Activated CD4-positive, alpha-beta T cell treated with anti-CD3 and anti-CD28 coated beads for 48 hours (primary cell): ENCODE measurements around the gene B3GLCT.

ENCODE experiments used
- DNase-seq: peaks from one replicate; pipeline ENCODE4 v3.0.0-alpha.2; 2020

B3GLCT gene

DNA sequence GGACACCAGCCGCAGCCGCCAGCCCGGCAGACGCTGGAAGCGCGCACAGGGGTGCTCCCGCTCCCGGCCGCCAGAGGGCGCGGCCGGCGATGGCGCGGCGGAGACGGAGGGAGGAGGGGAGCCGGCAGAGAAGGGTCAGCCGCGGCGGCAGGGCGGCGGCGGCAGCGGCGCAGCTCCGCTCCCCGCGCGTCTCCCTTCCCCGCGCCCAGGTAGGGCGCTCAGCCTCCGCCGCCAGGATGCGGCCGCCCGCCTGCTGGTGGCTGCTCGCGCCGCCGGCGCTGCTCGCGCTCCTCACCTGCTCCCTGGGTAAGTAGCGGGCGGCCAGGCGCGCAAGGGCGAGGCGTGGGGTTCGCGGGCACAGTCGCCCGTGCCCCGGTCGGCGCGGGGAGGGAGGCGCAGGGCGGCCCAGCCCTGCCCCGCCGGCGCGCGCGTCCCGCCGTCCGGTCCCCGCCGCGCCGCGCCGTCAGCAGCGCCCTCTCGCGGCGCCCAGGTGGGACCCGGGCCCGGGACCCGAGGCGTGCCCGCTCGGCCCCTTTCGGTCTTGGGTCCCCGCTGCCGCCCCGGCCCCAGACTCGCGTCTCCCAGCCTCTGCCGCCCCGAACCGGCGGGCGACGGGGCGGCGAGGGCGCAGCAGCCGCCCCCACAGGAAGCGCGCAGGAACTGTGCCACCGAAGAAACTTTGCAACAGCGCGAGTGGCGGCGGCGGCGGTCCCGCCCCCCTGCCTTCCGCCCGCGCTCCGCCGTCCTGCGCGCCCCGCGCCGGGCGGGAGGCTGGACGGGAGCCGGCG is at the start of gene B3GLCT:
TSS of gene B3GLCT (plus strand) at position 127 of the 788 bp plus-strand sequence. CDS start at position 237, 110 bp downstream.
- DNase-seq = peak; percentile 83

DNA sequence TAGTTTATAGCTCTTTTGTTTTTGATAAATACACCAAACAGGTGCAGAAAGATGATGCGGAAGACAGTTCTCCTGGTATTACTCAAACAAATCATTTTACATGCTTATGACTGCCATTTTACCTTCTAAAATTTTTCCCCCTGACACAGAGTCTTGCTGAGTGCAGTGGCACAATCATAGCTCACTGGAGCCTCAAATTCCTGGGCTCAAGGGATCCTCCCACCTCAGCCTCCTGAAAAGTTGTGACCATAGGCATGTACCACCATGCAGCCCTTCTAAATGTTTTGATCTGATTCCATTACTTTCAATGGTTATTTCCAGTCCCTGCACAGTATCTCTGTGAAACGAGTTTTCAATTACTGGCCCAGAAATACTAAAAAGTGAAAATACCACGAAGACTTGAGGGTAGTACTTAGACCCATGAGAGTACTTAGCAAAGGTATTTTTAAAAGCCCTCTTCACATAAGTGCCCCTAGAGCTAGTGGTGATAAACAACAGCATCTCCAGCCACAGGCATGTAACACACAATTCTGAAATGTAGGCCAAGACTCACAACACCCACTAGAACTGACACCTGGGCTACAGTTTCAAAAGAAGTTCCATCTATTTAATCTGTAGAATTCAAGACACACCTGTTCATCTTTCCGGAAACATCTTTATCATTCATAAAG is 49.3 kb upstream of the B3GLCT start:
- DNase-seq = no peak

DNA sequence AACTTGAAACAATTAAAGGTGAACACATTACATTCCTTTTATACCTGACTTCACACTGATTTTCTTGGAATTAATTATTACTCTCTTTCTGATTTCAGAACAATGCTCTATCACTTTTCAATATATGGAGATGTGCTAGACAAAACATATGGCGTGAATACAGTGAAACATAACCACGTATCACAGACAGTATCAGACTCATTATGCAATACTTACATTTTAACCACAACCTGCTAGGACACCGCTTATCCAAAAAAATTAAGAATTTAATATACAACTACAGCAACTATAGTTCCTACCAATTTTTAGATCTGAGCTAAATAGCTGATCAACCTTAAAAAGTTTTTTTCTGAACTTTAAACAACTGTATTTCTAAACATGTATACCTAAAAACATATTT is 47.9 kb upstream of the B3GLCT start:
- DNase-seq = no peak

DNA sequence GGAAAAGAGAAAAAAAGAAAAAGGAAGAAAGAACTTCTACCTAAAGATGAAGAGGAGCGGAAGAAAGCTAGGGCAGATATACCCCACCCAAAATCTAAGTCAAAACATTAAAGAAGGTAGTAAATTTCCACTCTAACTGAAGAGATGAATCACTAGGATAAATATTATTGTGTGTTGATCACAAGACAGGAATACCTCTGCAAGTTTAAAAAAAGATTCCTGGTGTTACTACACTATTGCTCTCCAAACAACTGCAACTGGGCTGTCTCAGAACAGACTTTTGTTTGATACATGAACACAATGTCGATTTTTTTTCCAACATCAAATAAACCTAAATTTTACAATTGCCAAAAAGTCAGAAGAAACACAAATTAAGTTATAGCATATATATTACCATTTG is 44.8 kb upstream of the B3GLCT start:
- no peak for DNase-seq

DNA sequence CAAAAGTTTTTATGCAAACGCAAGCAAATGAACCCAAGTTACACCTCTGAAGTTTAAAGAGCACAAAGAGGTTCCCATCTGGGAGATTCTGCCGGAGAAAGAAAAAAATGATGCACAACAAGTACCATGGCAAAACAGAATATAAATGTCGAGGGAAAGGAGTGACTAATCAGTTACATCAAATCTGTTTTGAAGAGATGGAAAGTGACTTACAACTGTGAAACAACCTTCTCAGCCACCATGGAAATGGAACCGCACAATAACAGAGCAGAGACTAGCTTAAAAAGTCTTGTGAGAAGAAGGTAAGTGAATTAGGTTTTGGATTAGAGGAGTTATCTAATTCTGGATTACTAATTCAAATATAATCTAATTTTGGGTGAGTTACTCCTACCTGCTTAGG is 40.5 kb upstream of the B3GLCT start:
- no peak for DNase-seq

DNA sequence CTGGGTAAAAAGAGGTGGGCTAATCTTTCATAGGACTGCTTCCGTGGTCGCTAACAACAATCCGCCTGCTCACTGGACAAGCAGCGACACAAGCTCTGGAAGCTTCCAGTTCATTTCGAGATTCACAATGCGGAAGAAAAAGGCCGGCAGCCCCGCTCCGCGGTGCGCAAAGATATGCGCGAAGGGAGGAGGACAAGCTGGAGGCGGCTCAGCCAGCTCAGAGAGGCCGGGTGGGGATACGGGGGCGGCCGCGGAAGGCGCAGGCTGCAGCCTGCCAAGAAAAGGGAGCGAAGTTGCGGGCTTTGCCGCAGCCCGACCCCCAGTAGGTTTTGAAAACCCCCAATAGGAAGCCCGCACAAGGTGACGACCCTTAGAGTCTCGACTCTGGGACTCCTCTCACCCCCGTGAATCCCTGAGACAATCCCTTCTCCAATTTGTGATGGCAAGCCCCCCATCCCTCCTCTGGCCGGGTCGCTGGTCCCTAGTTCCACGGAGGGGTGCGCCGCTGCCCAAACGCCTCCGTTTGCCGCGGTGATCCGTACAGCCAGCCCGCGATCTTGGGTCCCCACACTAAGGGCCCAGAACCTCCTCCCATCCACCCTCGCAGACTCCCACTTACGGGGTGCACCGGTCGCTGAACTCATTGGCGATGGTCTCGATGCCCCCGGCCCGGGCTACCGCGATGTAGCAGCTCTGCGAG is 38.8 kb upstream of the B3GLCT start:
- DNase-seq = peak; percentile 79

DNA sequence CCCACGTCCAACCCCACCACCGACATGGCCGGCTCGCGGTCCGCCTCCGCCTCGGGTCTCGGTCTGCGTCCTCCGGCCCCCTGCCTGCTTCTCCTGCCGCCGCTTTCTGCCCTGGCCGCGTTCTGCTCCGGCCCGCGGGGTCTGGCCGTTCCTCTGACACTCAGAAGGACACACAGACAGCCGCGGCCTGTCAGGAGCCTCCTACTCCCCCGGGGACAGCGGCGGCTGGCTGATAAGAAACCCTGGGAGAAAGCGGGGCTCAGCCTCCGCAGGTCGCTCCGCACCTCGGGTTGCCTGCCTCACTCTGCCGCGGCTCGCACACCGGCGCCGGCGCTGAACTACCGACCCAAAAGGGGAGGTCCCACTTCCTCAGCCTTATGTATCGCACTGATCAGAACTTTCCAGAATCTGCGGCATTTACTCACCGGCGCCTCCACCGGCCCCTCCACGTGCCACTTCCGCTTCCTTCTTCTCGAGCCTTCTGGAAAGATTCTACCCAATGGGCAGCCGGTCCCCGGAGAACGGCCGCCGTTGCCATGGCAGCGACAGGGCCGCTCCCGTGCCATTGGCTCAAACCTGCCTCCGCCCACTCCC is 38.1 kb upstream of the B3GLCT start, which contains the start of gene HSPH1:
TSS of gene HSPH1 (minus strand) at position 348 of the 594 bp plus-strand sequence. CDS start at position 26, 322 bp downstream.
- peak; percentile 99 for DNase-seq

DNA sequence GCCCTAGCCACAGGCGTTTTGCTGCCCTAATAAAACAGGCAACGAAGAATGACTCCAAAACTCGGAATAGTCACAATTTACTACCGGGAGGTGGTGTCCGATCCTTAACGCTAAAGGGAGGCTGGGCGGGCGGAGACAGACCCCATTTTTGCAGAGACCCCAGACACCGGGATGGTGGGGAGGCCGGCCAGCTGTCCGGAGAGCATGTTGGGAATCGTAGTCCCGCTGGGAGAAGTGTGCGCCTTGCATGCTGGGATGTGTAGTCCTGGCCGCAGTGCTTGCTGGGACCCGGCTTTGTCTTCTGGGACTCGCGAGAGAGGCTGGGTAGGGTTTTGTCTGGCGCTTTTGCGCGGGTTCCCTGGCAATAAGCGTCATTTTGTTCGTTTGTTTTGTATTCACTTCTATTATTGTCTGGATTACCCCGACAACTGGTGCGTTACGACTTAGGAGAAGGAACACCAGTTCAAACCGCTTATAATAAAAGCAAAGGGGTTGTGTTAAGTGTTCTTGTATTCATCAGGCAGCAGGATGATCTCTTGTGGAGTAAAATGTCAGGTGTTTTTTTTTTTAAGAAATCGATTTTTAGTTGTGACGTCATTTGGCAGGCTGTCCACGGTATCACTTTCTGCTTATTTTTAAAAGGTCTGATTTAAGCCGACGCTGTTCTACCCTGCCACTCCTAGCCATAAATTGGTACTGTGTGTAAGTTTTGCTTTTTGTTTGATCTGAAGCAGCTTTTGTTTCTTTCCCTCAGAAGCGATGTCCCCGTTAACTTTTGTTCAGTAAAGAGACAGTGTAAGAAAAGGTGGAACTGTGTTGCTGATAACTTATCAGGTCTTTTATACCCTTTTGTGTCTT is 37.4 kb upstream of the B3GLCT start:
- peak; percentile 95 for DNase-seq

DNA sequence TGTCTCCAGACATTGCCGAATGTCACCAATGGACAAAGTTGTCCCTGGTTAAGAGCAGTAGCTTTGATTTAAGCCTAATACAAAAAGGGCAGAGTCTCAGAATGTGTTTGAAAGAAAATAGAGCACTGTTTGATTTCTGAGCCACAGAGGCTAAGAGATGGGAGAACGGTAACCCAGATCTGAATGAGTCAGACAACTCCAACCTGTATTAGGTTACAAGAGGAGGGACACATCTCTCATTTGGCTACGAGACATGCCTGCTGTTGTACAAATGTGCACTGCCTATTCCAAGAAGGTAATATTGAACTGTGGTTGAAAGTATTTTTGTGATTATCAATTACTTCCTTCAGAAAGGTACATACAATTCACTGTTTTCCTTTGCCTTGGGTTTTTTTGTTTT is 33.2 kb upstream of the B3GLCT start:
- no peak for DNase-seq

DNA sequence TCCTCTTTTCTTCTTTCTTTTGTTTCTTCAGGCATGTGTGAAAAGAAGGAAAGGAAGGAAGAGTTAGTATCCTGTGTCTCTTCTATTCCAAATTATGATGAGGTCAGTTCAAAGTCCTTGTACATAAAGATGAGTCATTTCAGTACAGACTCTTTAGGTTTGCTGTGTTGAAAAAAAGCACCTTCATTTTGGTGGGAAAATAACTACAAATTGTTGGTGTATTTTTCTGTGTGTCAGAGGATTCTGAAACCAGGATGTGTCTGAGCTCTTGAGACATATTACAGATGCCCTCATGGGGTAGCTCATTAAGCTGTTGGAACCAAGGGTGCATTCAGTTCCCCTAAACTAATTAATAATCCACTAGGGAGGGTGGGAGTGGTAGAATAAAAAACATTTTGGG is 32.3 kb upstream of the B3GLCT start:
- no peak for DNase-seq

DNA sequence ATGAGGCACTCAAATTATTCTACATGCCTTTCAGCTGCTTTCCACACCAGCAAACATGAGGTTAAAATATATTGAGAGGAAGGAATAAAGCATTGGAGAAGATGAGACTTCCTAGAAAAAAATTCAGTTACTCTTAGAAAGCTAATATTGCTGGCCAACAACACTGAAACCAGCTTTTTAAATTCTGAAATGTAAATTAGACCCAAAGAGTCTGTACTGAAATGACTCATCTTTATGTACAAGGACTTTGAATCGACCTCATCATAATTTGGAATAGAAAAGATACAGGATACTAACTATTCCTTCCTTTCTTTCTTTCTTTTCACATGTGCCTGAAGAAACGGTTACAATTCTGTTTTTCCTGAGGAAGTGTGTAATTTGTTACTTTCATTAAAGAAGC is 31.6 kb upstream of the B3GLCT start:
- no peak for DNase-seq

DNA sequence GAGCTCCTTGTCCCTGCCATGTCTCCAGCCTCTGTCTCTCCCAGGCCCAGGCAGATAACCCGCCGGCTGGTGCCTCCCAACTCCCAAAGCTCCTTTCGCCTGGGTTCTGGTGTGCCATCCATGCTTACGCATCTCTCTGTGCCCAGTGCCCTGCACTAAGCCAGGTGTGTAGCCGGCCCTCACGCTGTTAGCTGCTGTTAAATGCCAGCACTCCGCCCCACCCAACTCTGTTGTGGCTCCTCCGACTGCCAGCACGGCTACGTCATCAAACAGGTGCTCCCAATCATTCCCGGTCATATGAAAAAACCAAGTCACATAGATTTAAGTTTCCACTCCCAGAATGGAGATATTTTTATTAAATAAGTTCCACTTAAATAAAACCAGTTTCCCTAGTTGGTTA is 31.0 kb upstream of the B3GLCT start:
- no peak for DNase-seq

DNA sequence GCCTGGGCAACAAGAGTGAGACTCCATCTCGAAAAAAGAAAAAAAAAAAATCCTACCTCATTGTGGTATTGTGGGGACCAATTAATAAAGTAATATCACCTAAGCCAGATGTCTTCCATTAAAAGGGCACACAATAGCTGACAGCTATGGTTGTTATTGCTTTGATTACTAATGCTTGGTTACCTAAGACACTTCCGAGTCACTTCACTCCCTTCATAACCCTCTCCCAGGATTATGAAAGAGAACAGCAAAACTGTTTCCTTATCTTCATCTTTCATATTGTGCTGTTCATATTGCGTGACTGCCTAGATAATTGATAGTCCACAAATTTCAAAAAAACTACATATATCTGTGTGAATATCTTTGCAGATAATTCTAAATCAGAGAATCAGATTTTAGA is 27.8 kb upstream of the B3GLCT start:
- no peak for DNase-seq

DNA sequence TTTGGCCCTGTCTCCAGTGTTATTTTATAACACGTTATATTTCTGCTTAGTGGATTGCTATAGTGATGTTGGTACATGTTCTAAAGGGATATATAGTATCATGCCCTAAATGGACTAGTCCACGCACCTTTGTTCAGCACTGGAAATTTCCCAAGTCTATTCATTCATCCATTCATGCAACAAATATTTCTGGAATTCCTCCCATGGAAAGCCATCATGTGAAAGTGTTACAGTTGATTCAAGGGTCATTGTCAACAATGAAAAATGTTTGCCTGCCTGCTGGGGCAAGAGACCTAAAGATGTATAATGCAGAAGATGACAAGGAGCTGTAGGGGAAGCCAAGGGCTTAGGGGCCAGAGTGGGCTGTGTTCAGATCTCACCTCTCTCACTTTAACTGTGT is 27.2 kb upstream of the B3GLCT start:
- no peak for DNase-seq

DNA sequence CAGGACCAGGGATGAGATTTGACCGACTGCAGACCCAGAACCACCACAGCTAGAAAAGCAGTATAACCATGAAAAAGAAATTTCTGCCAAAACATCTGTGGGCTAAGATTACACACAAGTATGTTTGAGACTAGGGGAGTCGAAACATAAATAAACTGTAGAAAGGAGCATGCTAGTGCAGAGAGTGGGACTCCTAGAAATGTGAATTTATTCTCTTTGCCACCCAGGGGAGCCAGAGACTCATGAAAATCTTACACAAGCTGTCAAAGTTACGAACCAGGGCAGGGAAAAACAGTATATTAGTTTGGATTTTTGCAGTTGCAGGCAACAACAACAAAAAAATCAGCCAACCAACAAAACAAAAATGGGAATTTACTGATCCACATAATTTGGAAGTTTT is 25.8 kb upstream of the B3GLCT start:
- DNase-seq = no peak

DNA sequence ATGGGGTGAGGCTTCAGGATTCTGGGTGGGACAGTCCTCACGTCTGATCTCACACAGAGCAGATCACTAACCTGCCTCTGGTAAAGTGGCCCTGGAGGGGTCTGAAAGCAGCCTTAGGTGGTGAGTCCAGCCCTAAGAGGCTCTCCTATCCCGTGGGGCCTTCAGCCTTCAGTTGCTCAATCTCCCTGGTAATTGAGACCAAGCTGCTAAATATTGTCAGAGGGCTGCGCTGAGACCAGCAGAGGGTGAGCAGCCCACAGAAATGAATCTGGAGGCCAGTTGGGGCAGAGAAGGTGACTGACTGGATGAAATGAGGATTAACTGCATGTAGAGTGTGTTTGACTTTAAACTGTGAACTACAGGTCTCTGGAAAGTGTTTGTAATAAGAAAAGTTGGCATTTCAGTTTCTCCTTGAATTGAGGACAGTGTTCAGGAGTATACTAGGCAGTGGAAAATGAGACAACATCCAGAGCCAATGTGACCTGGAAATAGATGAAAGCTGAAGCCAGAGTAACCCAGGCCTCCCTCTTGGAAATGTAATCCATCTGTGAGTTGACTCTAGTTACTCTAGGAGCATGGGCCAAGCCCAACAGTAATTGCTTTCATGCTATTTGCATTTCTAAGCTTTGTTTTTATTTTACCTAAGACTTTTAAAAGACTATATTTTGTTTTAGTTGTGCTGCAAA is 23.8 kb upstream of the B3GLCT start:
- no peak for DNase-seq

DNA sequence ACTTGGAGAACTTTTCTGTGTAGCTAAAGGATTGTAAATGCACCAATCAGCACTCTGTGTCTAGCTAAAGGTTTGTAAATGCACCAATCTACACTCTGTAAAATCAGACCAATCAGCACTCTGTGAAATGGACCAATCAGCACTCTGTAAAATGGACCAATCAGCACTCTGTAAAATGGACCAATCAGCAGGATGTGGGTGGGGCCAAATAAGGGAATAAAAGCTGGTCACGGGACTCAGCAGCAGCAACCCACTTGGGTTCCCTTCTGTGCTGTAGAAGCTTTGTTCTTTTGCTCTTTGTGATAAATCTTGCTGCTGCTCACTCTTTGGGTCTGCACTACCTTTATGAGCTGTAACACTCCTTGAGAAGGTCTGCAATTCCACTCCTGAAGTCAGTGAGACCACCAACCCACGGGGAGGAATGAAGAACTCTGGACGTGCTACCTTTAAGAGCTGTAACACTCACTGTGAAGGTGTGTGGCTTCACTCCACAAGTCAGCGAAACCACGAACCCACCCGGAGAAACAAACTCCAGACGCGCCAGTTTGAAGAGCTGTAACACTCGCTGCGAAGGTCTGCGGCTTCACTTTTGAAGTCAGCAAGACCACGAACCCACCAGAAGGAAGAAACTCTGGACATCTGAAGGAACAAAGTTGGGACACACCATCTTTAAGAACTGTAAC is 21.8 kb upstream of the B3GLCT start:
- peak; percentile 15 for DNase-seq

DNA sequence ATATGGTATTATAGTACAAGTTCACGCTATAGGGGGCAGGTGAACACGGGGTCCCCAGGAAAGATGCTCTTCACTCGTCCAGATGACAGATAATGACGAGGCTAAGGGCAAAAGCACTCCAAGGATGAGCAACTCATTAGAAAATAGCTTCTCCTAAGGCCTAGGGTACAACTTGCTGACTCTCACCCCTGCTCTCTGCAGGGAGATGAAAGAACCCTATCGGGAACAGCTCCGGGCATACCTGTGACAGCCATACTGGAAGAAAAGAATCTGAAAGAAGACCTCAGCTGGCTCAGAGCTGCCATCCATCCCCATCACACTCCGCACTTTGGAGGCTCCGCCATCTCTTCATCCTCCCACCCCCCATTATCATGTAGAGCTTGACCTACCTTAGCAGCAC is 20.5 kb upstream of the B3GLCT start:
- DNase-seq = no peak

DNA sequence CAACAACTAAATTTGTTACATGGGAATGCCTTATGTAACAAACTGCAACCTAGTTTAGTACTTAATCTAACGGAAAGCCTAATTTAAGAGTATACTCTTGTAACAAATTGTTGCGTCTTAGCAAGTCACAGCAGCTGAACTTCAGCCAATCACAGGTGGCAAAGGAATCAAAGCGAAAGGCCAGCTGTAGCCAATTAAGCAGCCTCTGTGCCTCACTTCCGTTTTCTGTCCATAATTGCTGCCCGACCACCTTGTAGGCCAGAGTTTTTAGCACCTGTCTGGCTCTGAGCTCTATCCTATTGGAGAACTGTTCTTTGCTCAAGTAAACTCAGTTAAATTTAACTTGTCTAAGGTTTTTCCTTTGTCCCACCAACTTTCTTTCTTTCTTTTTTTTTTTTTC is 20.0 kb upstream of the B3GLCT start:
- DNase-seq = no peak

DNA sequence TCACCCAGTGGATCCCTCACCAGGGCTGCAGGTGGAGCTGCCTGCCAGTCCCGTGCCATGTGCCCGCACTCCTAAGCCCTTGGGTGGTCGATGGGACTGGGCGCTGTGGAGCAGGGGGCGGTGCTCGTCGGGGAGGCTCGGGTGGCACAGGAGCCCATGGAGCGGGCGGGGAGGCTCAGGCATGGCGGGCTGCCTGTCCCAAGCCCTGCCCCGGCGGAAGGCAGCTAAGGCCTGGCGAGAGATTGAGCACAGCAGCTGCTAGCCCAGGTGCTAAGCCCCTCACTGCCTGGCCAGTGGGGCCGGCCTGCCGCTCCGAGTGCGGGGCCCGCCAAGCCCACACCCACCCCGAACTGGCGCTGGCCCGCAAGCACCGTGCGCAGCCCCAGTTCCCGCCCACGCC is 16.8 kb upstream of the B3GLCT start:
- no peak for DNase-seq

DNA sequence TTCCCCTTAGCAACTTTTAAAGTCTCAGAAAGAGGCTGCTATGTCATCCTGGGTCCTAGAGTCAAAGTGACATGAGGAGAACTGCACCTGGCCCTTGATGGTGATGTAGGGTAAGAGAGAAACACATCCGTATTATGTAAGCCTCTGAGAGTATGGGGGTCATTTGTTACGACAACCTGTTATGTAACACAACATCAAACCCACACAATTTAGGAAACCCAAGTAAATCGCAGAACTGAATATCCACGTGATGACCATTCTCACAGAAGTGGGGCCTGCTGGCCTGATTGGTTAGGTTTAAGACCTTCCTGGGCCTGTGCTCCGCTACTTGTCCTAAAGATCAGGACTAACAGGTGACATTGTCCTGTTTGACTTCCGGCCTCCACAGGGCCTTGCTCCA is 15.3 kb upstream of the B3GLCT start:
- DNase-seq = no peak
